Activated T-helper 1 cell treated with anti-CD3 and anti-CD28 coated beads, Interleukin-12 subunit alpha, Interleukin-12 subunit beta, Interleukin-2, Interleukin-4 antibody, amounts not matched to agents 30 ng/mL and 10 ng/mL and 1 ng/mL, durations not matched to agents 14 hours and 24 hours and 36 hours (primary cell): Measurements from ENCODE around the gene LPCAT4. TPM values are rescaled to one million over a fixed set of nuclear protein-coding genes. Genes with fewer than 3 reads are reported as not detected.
A peak's percentile ranks its signal among the peaks of the same experiment; 100 is the strongest.
"Not testable (repeated sequence)": the region's sequence is repeated elsewhere in the genome, so short reads cannot be mapped to it uniquely, and the experiment has no call there.

Source experiments
- DNase-seq: peaks from one replicate; pipeline ENCODE4 v3.0.0; 2021; ENCODE audit warnings: low spot score
- H3K27ac Mint-ChIP-seq: one replicate; pipeline ENCODE4 v1.8.0; 2021; ENCODE audit warnings: mild to moderate bottlenecking, mixed read lengths
- H3K27me3 Mint-ChIP-seq: one replicate; pipeline ENCODE4 v1.8.0; 2022; ENCODE audit warnings: mild to moderate bottlenecking, moderate library complexity, mixed read lengths; ENCODE audit not compliant: insufficient read depth
- H3K36me3 Mint-ChIP-seq: one replicate; pipeline ENCODE4 v1.8.0; 2021; ENCODE audit warnings: low read depth, mixed read lengths
- H3K4me1 Mint-ChIP-seq: one replicate; pipeline ENCODE4 v1.8.0; 2021; ENCODE audit warnings: low read depth, mixed read lengths
- H3K4me3 Mint-ChIP-seq: one replicate; pipeline ENCODE4 v1.8.0; 2021; ENCODE audit warnings: mild to moderate bottlenecking, moderate library complexity, mixed read lengths
- H3K9me3 Mint-ChIP-seq: one replicate; pipeline ENCODE4 v1.8.0; 2021; ENCODE audit warnings: mixed read lengths
- intact Hi-C: fragments of 100-400 bp; cut with micrococcal nuclease; formaldehyde crosslinking; loops from one replicate; pipeline ENCODE4 v1.15.1; 2024
- total RNA-seq: library from RNA; stranded (reverse); gene quantifications from 2 replicates; pipeline ENCODE4 v1.2.3, GENCODE V29; 2022

Gene LPCAT4
- total RNA-seq, 1 donor from 2014 or later: 80.8 TPM

GRCh38 chr15:34358948-34359347, 8.0 kb downstream of the LPCAT4 start:
- Mint-ChIP-seq H3K36me3 (peaks cover 42% of the 10 kb centered on the region), H3K9me3 (no peaks in the 10 kb centered on the region), H3K27me3 (no peaks in the 10 kb centered on the region), H3K27ac (no peak overlapping the region), H3K4me3 (no peak overlapping the region), H3K4me1 (peaks cover 12% of the 10 kb centered on the region)
- no peak for DNase-seq
- intact Hi-C loops: no loop called here

- Mint-ChIP-seq H3K27me3 (no peaks in the 10 kb centered on the region), H3K4me1 (peaks cover 12% of the 10 kb centered on the region), H3K9me3 (no peaks in the 10 kb centered on the region), H3K27ac (no peak overlapping the region), H3K4me3 (no peak overlapping the region), H3K36me3 (peaks cover 42% of the 10 kb centered on the region)
- no peak for DNase-seq
- intact Hi-C loops: no loop called here
Measured at GRCh38 chr15:34358367-34358766, 8.6 kb downstream of the LPCAT4 start.

GRCh38 chr15:34357653-34358052, 9.3 kb downstream of the LPCAT4 start:
- Mint-ChIP-seq H3K27ac (no peak overlapping the region), H3K4me3 (no peak overlapping the region), H3K36me3 (peaks cover 39% of the 10 kb centered on the region), H3K9me3 (no peaks in the 10 kb centered on the region), H3K4me1 (peaks cover 7% of the 10 kb centered on the region), H3K27me3 (no peaks in the 10 kb centered on the region)
- intact Hi-C loops: no loop called here
- no peak for DNase-seq

- intact Hi-C loops: no loop called here
- no peaks in the 10 kb centered on the region for H3K9me3 Mint-ChIP-seq
- H3K36me3 Mint-ChIP-seq: peaks cover 23% of the 10 kb centered on the region
- DNase-seq: no peak
- peaks cover 5% of the 10 kb centered on the region for H3K4me1 Mint-ChIP-seq
- H3K27me3 Mint-ChIP-seq: no peaks in the 10 kb centered on the region
- H3K27ac Mint-ChIP-seq: no peak overlapping the region
- no peak overlapping the region for H3K4me3 Mint-ChIP-seq
Measured at GRCh38 chr15:34355241-34355640, 11.8 kb downstream of the LPCAT4 start.

GRCh38 chr15:34354286-34354685, 12.7 kb downstream of the LPCAT4 start:
- H3K27me3 Mint-ChIP-seq: no peaks in the 10 kb centered on the region
- peaks cover 17% of the 10 kb centered on the region for H3K36me3 Mint-ChIP-seq
- peaks cover 5% of the 10 kb centered on the region for H3K4me1 Mint-ChIP-seq
- no peak overlapping the region for H3K4me3 Mint-ChIP-seq
- no peak overlapping the region for H3K27ac Mint-ChIP-seq
- DNase-seq: no peak
- no peaks in the 10 kb centered on the region for H3K9me3 Mint-ChIP-seq
- intact Hi-C loops: no loop called here

- no peaks in the 10 kb centered on the region for H3K9me3 Mint-ChIP-seq
- peaks cover 12% of the 10 kb centered on the region for H3K36me3 Mint-ChIP-seq
- H3K4me3 Mint-ChIP-seq: no peak overlapping the region
- intact Hi-C loops: no loop called here
- H3K27me3 Mint-ChIP-seq: no peaks in the 10 kb centered on the region
- peaks cover 5% of the 10 kb centered on the region for H3K4me1 Mint-ChIP-seq
- no peak for DNase-seq
- no peak overlapping the region for H3K27ac Mint-ChIP-seq
Measured at GRCh38 chr15:34353627-34354026, 13.4 kb downstream of the LPCAT4 start.

- H3K4me1 Mint-ChIP-seq, H3K27ac Mint-ChIP-seq, H3K36me3 Mint-ChIP-seq, H3K9me3 Mint-ChIP-seq, intact Hi-C loops, H3K27me3 Mint-ChIP-seq, DNase-seq, H3K4me3 Mint-ChIP-seq: not testable (repeated sequence)
Measured at GRCh38 chr15:34352996-34353395, 14.0 kb downstream of the LPCAT4 start.

GRCh38 chr15:34349769-34350168, 17.2 kb downstream of the LPCAT4 start:
- no peaks in the 10 kb centered on the region for H3K4me1 Mint-ChIP-seq
- H3K27me3 Mint-ChIP-seq: peaks cover 2% of the 10 kb centered on the region
- no peaks in the 10 kb centered on the region for H3K36me3 Mint-ChIP-seq
- no peak overlapping the region for H3K4me3 Mint-ChIP-seq
- H3K27ac Mint-ChIP-seq: no peak overlapping the region
- no peak for DNase-seq
- no peaks in the 10 kb centered on the region for H3K9me3 Mint-ChIP-seq
- intact Hi-C loops: no loop called here

GRCh38 chr15:34348735-34349300, 18.2 kb downstream of the LPCAT4 start:
- H3K4me3 Mint-ChIP-seq: no peak overlapping the region
- H3K27ac Mint-ChIP-seq: no peak overlapping the region
- intact Hi-C loops: no loop called here
- no peaks in the 10 kb centered on the region for H3K36me3 Mint-ChIP-seq
- H3K4me1 Mint-ChIP-seq: no peaks in the 10 kb centered on the region
- DNase-seq: no peak
- H3K9me3 Mint-ChIP-seq: no peaks in the 10 kb centered on the region
- peaks cover 2% of the 10 kb centered on the region for H3K27me3 Mint-ChIP-seq

GRCh38 chr15:34347951-34348638, 18.9 kb downstream of the LPCAT4 start:
- Mint-ChIP-seq H3K4me3 (no peak overlapping the region), H3K27me3 (peaks cover 2% of the 10 kb centered on the region), H3K27ac (no peak overlapping the region), H3K4me1 (no peaks in the 10 kb centered on the region), H3K36me3 (no peaks in the 10 kb centered on the region), H3K9me3 (no peaks in the 10 kb centered on the region)
- no peak for DNase-seq
- intact Hi-C loops: no loop called here

- H3K36me3 Mint-ChIP-seq: peaks cover 25% of the 10 kb centered on the region
- no peaks in the 10 kb centered on the region for H3K27me3 Mint-ChIP-seq
- peaks cover 26% of the 10 kb centered on the region for H3K4me1 Mint-ChIP-seq
- H3K9me3 Mint-ChIP-seq: no peaks in the 10 kb centered on the region
- intact Hi-C loops: loop anchor here (1.0 to 2.0 kb wide), 10 partner anchors 9 to 578 kb away; partner anchors contain the start of genes AVEN, EMC4, GOLGA8A and GOLGA8B
- no peak within 1 kb of the TSS for H3K4me3 Mint-ChIP-seq
- H3K27ac Mint-ChIP-seq: peak within 1 kb of the TSS; percentile 88
- peak; percentile 91 for DNase-seq
Measured at GRCh38 chr15:34342737-34343575, 24.0 kb downstream of the LPCAT4 start, which contains the start of the genes NOP10 and NUTM1. TSS of gene NOP10 (minus strand) at chr15:34343136. CDS start at chr15:34343073, 63 bp downstream. TSS of gene NUTM1 (plus strand) at chr15:34343315. CDS start at chr15:34343697, 382 bp downstream.

GRCh38 chr15:34342213-34342736, 24.7 kb downstream of the LPCAT4 start:
- not testable (repeated sequence) for H3K27me3 Mint-ChIP-seq, DNase-seq, H3K4me3 Mint-ChIP-seq, H3K9me3 Mint-ChIP-seq
- Mint-ChIP-seq H3K27ac (peak overlapping the region; percentile 88), H3K36me3 (peaks cover 26% of the 10 kb centered on the region), H3K4me1 (peaks cover 26% of the 10 kb centered on the region)
- intact Hi-C loops: loop anchor here (2.0 kb wide), 3 partner anchors 117 to 579 kb away; partner anchors contain the start of genes AVEN and EMC4
